H1 (cell line): ENCODE results near the gene PSMC5. TPM values are rescaled to one million over a fixed set of nuclear protein-coding genes. Genes with fewer than 3 reads are reported as not detected.

ENCODE experiments used
- RXRA ChIP-seq: IDR thresholded peaks from 2 replicates; pipeline ENCODE4 v1.6.1; 2011; ENCODE audit warnings: low read depth, mild to moderate bottlenecking, low read length, moderate library complexity; ENCODE audit not compliant: insufficient read depth
- polyA plus RNA-seq, 7 experiments: library from polyadenylated mRNA; depleted of rRNA in 3 of 7; stranded (reverse) in 5 of 7; unstranded in 2 of 7; fragments of >200 nt in 5 of 7; fragments of 200-250 nt in 2 of 7; gene quantifications; 1 replicate in 5 of 7; 2 replicates in 1 of 7; 4 replicates in 1 of 7; pipeline versions ENCODE4 v1.2.1 to v1.2.3, GENCODE V29; 2011 to 2013; ENCODE audit warnings: missing spikeins in 2 of 7, mixed read lengths in 2 of 7
- total RNA-seq: library from RNA; stranded (reverse); fragmentation: NEBNext Ultra II Directional; extraction: Animal tissue kit (Norgen Biotek cat#: 25700); gene quantifications from 2 replicates; pipeline ENCODE4 v1.2.1, GENCODE V29; 2021

Gene PSMC5
- total and polyA plus RNA-seq, 2 of the 8 experiments (the other 6 are each of a cell fraction or from before 2014, with no cell fraction given), result 172 to 180 TPM

GRCh38 chr17:63805591-63805990, 21.6 kb upstream of the PSMC5 start (continued):
- TF ChIP-seq RXRA, result no peak
